ENCODE data around the gene MYO3B.
"Not testable (repeated sequence)": the region's sequence is repeated elsewhere in the genome, so short reads cannot be mapped to it uniquely, and the experiment has no call there.

Gene MYO3B

GRCh38 chr2:170208967-170209366 lies 31.0 kb downstream of the MYO3B start:
- DNase-seq = no peak

GRCh38 chr2:170212625-170213280 lies 34.8 kb downstream of the MYO3B start:
- no peak for DNase-seq

GRCh38 chr2:170213281-170213625 lies 35.3 kb downstream of the MYO3B start:
- not testable (repeated sequence) for DNase-seq

- DNase-seq = no peak
These were observed 35.7 kb downstream of the MYO3B start for GRCh38 chr2:170213651-170214050.

GRCh38 chr2:170214309-170214948 lies 36.5 kb downstream of the MYO3B start:
- DNase-seq = no peak

GRCh38 chr2:170215021-170215420 lies 37.1 kb downstream of the MYO3B start:
- no peak for DNase-seq

GRCh38 chr2:170216428-170216827 lies 38.5 kb downstream of the MYO3B start:
- no peak for DNase-seq

GRCh38 chr2:170216981-170217380 lies 39.0 kb downstream of the MYO3B start:
- no peak for DNase-seq

- DNase-seq = no peak
These were observed 39.9 kb downstream of the MYO3B start for GRCh38 chr2:170217778-170218251.

- no peak for DNase-seq
These were observed 40.5 kb downstream of the MYO3B start for GRCh38 chr2:170218456-170218855.

- no peak for DNase-seq
These were observed 41.0 kb downstream of the MYO3B start for GRCh38 chr2:170218931-170219330.

- no peak for DNase-seq
These were observed 43.7 kb downstream of the MYO3B start for GRCh38 chr2:170221317-170222288.

GRCh38 chr2:170222298-170222697 lies 44.4 kb downstream of the MYO3B start:
- DNase-seq = no peak

GRCh38 chr2:170222842-170223241 lies 44.9 kb downstream of the MYO3B start:
- no peak for DNase-seq

GRCh38 chr2:170224692-170225294 lies 46.8 kb downstream of the MYO3B start:
- no peak for DNase-seq

- DNase-seq = no peak
These were observed 48.3 kb downstream of the MYO3B start for GRCh38 chr2:170226216-170226615.

- DNase-seq = no peak
These were observed 49.6 kb downstream of the MYO3B start for GRCh38 chr2:170227507-170227947.

- DNase-seq = no peak
These were observed 50.0 kb downstream of the MYO3B start for GRCh38 chr2:170227951-170228350.

- DNase-seq = no peak
These were observed 50.5 kb downstream of the MYO3B start for GRCh38 chr2:170228429-170228828.

GRCh38 chr2:170229125-170229524 lies 51.2 kb downstream of the MYO3B start:
- no peak for DNase-seq

- DNase-seq = no peak
These were observed 51.8 kb downstream of the MYO3B start for GRCh38 chr2:170229744-170230143.

- no peak for DNase-seq
These were observed 58.1 kb downstream of the MYO3B start for GRCh38 chr2:170235860-170236679.
